GM10248 (cell line): ENCODE measurements around the gene IL1RAPL1.

Experiments
- CTCF ChIA-PET: fragments of 300-600 bp; sonication (Branson Sonifier 250); formaldehyde crosslinking; extraction: SDS; loops from one replicate; lab custom pipeline; 2021; ENCODE audit warnings: antibody characterized with exemption; lab: Yijun Ruan, JAX
- POLR2A ChIA-PET: fragments of 350-650 bp; sonication (Branson Sonifier 250); formaldehyde crosslinking; extraction: SDS; loops from one replicate; lab custom pipeline; 2020; ENCODE audit warnings: antibody characterized with exemption; lab: Yijun Ruan, JAX
- DNase-seq: peaks from one replicate; pipeline ENCODE4 v3.0.0; 2012; ENCODE audit errors: extremely low spot score
- TF ChIP-seq, protein P1 (sequence below): IDR thresholded peaks from 2 replicates; pipeline ENCODE4 v1.5.1; 2012; ENCODE audit warnings: mild to moderate bottlenecking, low read depth; ENCODE audit errors: extremely low read depth, missing control alignments, control extremely low read depth

IL1RAPL1 gene

DNA sequence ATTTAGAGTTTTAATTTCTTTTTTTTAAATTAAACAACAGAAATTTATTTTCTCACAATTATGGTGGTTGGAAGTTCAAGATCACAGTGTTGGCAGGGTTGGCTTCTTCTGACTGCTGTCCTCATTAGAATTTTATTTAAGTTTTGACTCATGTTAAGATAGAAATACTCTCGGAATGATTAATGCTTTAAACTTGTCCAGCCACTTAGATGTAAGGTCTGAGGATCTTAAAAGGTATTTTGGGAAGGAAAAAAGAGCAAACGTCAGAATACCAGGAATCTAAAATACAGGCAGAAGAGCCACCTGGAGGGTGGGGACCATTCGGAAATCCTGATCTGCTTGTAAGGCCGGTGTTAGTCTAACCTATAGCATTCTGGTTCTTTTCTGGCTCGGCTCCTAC lies 1205.1 kb downstream of the IL1RAPL1 start:
- CTCF ChIA-PET: no interaction called here
- POLR2A ChIA-PET: no interaction called here
- TF ChIP-seq, protein P1, sequence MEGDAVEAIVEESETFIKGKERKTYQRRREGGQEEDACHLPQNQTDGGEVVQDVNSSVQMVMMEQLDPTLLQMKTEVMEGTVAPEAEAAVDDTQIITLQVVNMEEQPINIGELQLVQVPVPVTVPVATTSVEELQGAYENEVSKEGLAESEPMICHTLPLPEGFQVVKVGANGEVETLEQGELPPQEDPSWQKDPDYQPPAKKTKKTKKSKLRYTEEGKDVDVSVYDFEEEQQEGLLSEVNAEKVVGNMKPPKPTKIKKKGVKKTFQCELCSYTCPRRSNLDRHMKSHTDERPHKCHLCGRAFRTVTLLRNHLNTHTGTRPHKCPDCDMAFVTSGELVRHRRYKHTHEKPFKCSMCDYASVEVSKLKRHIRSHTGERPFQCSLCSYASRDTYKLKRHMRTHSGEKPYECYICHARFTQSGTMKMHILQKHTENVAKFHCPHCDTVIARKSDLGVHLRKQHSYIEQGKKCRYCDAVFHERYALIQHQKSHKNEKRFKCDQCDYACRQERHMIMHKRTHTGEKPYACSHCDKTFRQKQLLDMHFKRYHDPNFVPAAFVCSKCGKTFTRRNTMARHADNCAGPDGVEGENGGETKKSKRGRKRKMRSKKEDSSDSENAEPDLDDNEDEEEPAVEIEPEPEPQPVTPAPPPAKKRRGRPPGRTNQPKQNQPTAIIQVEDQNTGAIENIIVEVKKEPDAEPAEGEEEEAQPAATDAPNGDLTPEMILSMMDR: no peak
- no peak for DNase-seq

DNA sequence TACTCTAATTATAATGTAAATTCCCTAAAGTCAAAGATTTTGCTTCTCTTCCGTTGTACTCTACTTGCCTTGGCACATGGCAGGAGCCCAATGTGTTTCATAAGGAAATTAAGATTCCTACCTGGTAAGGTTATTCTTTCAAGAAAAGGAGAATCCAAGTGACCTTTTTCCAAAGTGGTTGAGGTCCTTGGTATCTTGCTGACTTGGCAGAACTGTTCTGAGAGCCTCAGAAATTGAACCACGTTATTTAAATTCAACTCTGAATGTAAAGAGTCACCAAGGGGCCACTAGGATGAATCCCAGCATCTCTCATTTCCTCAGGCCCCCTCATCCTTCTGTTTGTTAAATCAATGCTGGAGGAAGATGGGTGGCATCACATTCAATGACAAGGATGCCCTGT lies 1209.9 kb downstream of the IL1RAPL1 start:
- ChIA-PET POLR2A (no interaction called here), CTCF (no interaction called here)
- TF ChIP-seq, protein P1: no peak
- DNase-seq: no peak

DNA sequence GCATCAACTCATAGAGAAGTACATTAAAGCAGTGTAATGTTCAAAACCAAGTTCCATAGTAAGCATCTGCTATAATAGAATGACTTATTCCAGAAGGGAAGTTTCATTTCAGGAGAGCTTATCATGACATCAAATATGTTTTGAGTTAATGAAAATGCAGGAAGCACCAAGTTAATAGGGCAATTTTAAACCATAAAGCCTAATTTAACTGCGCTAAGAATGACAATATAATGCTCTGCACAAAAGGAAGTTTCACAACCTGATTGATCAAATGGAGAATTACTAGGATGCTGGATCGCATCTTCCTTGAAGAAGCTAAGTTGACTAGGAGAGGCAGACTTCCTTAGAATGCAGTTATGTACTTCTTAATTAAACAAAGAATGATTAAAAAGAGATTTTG lies 1211.2 kb downstream of the IL1RAPL1 start:
- DNase-seq: no peak
- POLR2A ChIA-PET: no interaction called here
- CTCF ChIA-PET: interaction anchor here (1.5 kb wide), 1 partner anchor 10 kb away, joined by 3 read pairs; no protein-coding TSS in a partner anchor
- TF ChIP-seq, protein P1: no peak

DNA sequence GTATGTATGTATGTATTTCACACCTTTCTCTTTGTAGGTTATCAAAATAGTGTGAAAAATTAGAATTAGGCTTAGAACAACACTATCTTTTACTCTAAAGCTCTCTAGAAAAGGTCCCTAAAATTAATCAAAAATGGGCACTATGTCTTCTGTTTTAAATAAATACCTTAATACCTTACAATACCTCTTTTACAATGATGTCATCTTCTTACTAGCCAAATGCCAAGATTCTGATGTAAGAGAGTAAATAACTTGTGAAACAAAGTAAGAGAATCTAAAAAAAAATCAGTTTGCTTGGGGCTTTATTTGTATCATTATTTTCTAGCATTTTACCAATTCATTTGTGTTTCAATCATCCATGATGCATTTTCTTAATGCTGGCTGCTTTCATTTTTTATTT lies 1225.9 kb downstream of the IL1RAPL1 start:
- TF ChIP-seq, protein P1: no peak
- CTCF ChIA-PET: no interaction called here
- POLR2A ChIA-PET: no interaction called here
- DNase-seq: no peak

DNA sequence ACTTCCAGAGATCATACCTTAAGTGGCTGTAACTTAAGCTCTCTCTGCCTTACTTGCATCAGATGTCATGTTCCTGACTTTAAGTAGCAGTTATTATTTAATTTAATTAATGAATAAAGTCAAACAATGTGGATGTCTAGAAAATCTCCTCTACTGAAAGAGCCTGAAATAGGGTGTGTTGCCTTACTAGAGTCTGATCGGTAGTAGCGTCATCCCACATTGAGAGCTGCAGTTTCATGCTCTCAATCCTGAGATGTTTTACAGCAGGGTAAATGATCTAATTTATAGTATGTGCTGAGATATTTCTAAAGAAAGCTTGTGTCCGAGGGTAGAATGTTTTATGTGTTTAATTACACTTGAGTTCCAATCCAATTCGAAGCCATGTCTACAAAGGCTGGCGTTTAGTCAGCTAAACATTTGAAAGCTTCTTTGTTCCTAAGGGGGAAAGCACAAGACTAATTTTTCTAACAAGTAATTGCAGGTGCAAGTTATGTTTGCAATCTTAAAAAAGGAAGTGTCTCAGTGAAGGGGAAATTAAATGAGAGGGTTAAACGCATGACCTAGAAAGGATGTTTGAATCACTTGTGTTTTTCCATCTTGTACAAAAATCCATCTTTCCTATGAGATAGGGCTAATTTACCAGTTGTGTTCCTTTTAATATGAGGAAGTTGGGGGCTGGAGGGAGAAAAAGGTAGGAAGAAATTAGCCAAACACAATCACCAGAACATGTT lies 1237.1 kb downstream of the IL1RAPL1 start:
- no peak for DNase-seq
- TF ChIP-seq, protein P1: no peak
- CTCF ChIA-PET: no interaction called here
- POLR2A ChIA-PET: no interaction called here

DNA sequence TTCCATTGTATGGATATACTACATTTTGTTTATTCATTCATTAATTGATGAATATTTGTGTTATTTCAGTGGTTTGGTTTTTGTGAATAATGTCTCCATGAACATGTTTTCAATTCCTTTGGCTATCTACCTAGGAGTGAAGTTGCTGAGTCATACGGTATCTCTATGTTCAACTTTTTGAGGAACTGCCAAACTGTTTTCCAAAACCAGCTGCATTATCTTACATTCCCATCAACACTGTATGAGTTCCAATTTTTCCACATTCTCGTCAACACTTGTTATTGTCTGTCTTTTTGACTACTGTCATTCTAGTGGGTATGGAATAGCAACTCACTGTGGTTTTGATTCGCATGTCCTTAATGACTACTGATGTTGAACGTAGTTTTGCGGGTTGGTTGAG lies 1239.5 kb downstream of the IL1RAPL1 start:
- POLR2A ChIA-PET: no interaction called here
- DNase-seq: no peak
- TF ChIP-seq, protein P1: no peak
- CTCF ChIA-PET: no interaction called here

DNA sequence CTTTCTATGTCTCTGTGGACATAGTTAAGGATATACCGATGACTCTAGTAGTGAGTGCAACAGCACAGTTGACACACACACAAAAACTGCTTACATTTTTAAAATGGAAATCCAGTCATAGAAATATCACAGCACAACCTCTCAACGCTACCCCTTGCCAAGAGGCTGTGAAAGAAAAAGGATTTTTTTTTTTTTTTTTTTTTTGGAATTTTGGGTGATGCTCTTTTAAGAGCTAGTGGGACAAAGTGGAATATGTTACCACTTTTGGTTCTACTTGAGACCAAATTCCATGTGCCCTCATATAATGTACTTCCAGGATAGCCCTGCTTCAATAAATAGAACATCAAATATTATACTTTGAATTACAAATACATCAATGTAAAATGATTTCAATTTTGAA lies 1247.1 kb downstream of the IL1RAPL1 start:
- POLR2A ChIA-PET: no interaction called here
- CTCF ChIA-PET: interaction anchor here (0.9 kb wide), 1 partner anchor 11 kb away, joined by 3 read pairs; no protein-coding TSS in a partner anchor
- DNase-seq: no peak
- TF ChIP-seq, protein P1: no peak
